ENCODE measurements around the gene COL9A3.

COL9A3 gene

GRCh38 chr20:62854121-62854520 is 37.3 kb downstream of the COL9A3 start:
- TF ChIP-seq CTCF (IDR thresholded peaks at IDR 0.05; ENCODE audit: extremely low read depth, missing control alignments), result no peak
- DNase-seq (ENCODE audit: low spot score), result no peak

- TF ChIP-seq CTCF (IDR thresholded peaks at IDR 0.05; ENCODE audit: extremely low read depth, missing control alignments), result no peak
- no peak for DNase-seq (ENCODE audit: low spot score)
Measured at GRCh38 chr20:62855120-62855519, 38.3 kb downstream of the COL9A3 start.

GRCh38 chr20:62856931-62857619 is 40.2 kb downstream of the COL9A3 start:
- no peak for DNase-seq (ENCODE audit: low spot score)
- no peak for TF ChIP-seq CTCF (IDR thresholded peaks at IDR 0.05; ENCODE audit: extremely low read depth, missing control alignments)

GRCh38 chr20:62858058-62858830 is 41.4 kb downstream of the COL9A3 start:
- DNase-seq (ENCODE audit: low spot score), result no peak
- no peak for TF ChIP-seq CTCF (IDR thresholded peaks at IDR 0.05; ENCODE audit: extremely low read depth, missing control alignments)

GRCh38 chr20:62859721-62860120 is 42.9 kb downstream of the COL9A3 start:
- TF ChIP-seq CTCF (IDR thresholded peaks at IDR 0.05; ENCODE audit: extremely low read depth, missing control alignments), result no peak
- DNase-seq (ENCODE audit: low spot score), result no peak

- TF ChIP-seq CTCF (IDR thresholded peaks at IDR 0.05; ENCODE audit: extremely low read depth, missing control alignments), result no peak
Measured at GRCh38 chr20:62860391-62860923, 43.6 kb downstream of the COL9A3 start.

More at GRCh38 chr20:62860391-62860923, 43.6 kb downstream of the COL9A3 start:
- no peak for DNase-seq (ENCODE audit: low spot score)
